Stomach (tissue), 9 donors: ENCODE results near the gene DCST2. TPM values are rescaled to one million over a fixed set of nuclear protein-coding genes. Genes with fewer than 3 reads are reported as not detected.

Source experiments
- DNase-seq, 2 donors: peaks; one replicate each; pipeline versions ENCODE4 v3.0.0 to v3.0.0-alpha.2; 2013 to 2019
- H3K27ac ChIP-seq, 5 donors: fragments of 200-600 bp in 4 of 5; sonication (generic) in 4 of 5; one replicate each; pipeline ENCODE4 v1.5.1; 2013 to 2019; ENCODE audit warnings: mild to moderate bottlenecking in 1 of 5, moderate library complexity in 1 of 5
- H3K27me3 ChIP-seq, 3 donors: fragments of 200-600 bp; sonication (generic); one replicate each; pipeline ENCODE4 v1.5.1; 2017 to 2019; ENCODE audit warnings: mixed run types in 1 of 3
- H3K36me3 ChIP-seq, 4 donors: fragments of 200-600 bp; sonication (generic); 1 replicate in 3 of 4; 2 replicates in 1 of 4; pipeline ENCODE4 v1.5.1; 2016 to 2019
- H3K4me1 ChIP-seq, 4 donors: fragments of 200-600 bp; sonication (generic); one replicate each; pipeline ENCODE4 v1.5.1; 2016 to 2019
- H3K4me3 ChIP-seq, 4 donors: fragments of 200-600 bp; sonication (generic) in 3 of 4; one replicate each; pipeline ENCODE4 v1.5.1; 2016 to 2019; ENCODE audit warnings: mild to moderate bottlenecking in 1 of 4
- H3K9me3 ChIP-seq, 4 donors: fragments of 200-600 bp; sonication (generic); one replicate each; pipeline ENCODE4 v1.5.1; 2016 to 2019
- EP300 ChIP-seq: sonication (generic); formaldehyde crosslinking; IDR thresholded peaks from one replicate; pipeline ENCODE4 v1.6.1; 2017; ENCODE audit warnings: antibody characterized with exemption
- POLR2A ChIP-seq, 4 donors: fragments of 450-650 bp; IDR thresholded peaks; one replicate each; pipeline ENCODE4 v1.6.1; 2016; ENCODE audit warnings: antibody characterized with exemption in 4 of 4, control low read depth in 2 of 4, mild to moderate bottlenecking in 1 of 4, moderate library complexity in 1 of 4
- POLR2AphosphoS5 ChIP-seq, 3 donors: sonication (generic); formaldehyde crosslinking; IDR thresholded peaks; one replicate each; pipeline ENCODE4 v1.6.1; 2016; ENCODE audit warnings: antibody characterized with exemption in 3 of 3
- WGBS, 5 donors: extraction: QIAGEN DNeasy Blood & Tissue Kit in 3 of 5; methylation state at CpG; one replicate each; pipeline versions ENCODE4 v1.1.5 to v1.1.7; 2013 to 2018; 5-methylcytosine and 5-hydroxymethylcytosine counted together
- intact Hi-C: fragments of 100-400 bp; cut with DNase I; formaldehyde crosslinking; loops from one replicate; pipeline ENCODE4 v1.15.1; 2023; ENCODE audit warnings: low total_unique reads
- polyA plus RNA-seq, 3 donors: library from polyadenylated mRNA; stranded (reverse); fragments of 200-250 nt; gene quantifications; one replicate each; pipeline ENCODE4 v1.2.3, GENCODE V29; 2013
- total RNA-seq, 5 donors: library from RNA; depleted of rRNA; stranded (reverse); fragments of >200 nt; gene quantifications; one replicate each; pipeline versions ENCODE4 v1.1.0 to v1.2.3, GENCODE V29; 2014 to 2016
- TF ChIP-seq, protein P1 (sequence below), 7 experiments: fragments of 450-650 bp in 4 of 7; fragments of 200-600 bp in 3 of 7; sonication (generic) in 3 of 7; IDR thresholded peaks; one replicate each; pipeline ENCODE4 v1.5.1; 2016 to 2019; ENCODE audit warnings: antibody characterized with exemption in 7 of 7, control low read depth in 2 of 7, mild to moderate bottlenecking in 1 of 7
- donor health status: healthy with polysubstance abuse.
- donor health status: Bipolar disorder and iron deficiency.
- donor health status: healthy.

DCST2 gene
- total and polyA plus RNA-seq, 8 donors, result 1.6 to 158 (median 6.4) TPM; not detected in 4

DNA sequence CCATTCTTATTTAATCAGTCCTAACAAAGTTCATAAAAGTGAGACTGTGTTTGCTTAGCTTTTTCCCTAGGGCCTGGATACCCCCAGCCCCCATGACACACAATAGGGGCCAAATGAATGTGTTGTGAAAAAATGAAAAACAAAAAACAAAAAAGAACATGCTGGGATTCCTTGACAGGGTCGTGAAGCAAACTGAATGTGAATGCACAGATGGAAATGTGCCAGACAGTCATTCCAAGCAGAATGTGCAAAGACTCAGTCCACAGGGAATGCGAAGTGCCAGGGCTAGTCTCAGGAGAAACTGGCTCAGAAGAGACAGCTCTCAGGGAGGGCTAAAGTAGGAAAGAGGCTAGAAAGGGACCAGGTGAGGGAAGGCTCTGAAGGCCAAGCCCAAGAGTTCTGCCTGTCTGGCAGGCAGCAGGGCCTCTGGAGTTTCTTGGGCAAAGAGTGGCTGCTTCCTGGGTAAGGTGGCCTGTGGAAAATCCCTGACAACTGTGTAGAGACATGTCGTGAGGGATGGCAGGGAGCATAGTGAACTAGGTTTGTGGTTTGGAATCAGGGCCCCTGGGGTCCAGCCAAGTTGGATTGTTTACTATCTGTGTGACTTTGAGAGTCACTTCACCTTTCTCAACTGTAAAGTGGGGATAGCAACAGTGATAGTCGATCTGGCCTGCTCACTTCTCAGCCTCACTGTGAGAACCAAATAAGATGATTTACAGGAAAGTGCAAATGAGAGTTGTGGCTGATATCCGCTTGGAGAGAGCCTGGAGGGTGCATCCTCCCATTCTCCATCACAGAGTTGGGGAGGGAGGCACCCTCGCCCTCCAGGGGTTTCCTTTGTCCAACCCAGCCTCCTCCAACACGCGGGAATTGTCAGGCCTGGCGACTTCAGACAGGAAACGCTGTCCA, 16.3 kb upstream of the DCST2 start:
- peaks cover 37 to 52% (median 50%) of the 10 kb centered on the region in 4 donors for H3K4me1 ChIP-seq

DNA sequence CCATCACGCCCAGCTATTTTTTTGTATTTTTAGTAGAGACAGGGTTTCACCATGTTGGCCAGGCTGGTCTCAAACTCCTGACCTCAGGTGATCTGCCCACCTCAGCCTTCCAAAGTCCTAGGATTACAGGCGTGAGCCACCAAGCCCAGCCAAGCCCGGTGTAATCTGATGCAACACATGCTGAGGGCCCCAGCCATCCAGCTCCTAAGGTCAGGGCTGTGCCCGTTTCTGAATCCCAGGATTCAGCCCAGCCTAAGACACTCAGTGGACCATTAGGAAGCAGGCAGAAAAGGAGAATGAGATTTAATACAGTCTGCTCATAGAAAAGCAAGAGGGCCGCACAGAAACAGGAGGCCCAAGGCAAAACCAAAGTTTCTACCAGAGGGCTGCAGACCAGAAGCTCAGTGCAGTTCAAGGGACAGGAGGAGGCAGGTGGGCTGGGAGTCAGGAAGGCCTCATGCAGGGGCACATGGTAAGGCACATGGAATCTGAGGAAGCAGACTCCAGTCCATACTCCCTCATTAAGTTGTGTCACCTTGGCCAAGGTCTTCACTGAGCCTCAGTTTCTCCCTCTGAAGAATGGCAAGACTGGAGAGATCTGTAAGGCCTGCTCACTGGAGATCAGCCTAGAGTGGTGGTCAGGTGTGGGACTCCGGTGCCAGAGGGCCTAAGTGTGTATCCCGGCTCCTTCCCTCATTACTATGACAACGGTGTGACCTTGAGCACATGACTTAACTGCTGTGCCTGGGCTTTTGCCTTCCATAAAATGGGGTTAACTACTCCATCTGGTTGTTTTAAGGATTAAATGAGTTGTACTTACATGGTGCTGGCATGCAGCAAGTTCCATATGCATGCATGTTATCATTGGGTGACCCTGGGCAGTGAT, 15.1 kb upstream of the DCST2 start:
- H3K4me3 ChIP-seq, result no peak overlapping the region
- H3K27ac ChIP-seq, result peak overlapping the region in 1 of 5 donors; percentile 93

More for the DNA sequence above, 16.3 kb upstream of the DCST2 start:
- H3K36me3 ChIP-seq, result peaks cover 7 to 17% (median 15%) of the 10 kb centered on the region in 4 donors
- WGBS, 5 donors, result 9 to 21% (median 13%) methylated on average over 10 of the region's 10 CpGs
- peak overlapping the region; percentile 92 to 97 (median 95) for H3K27ac ChIP-seq
- peak in 1 of 2 donors; percentile 44 for DNase-seq
- intact Hi-C loops, result no loop called here
- no peaks in the 10 kb centered on the region for H3K27me3 ChIP-seq
- no peaks in the 10 kb centered on the region for H3K9me3 ChIP-seq
- TF ChIP-seq POLR2AphosphoS5 (IDR thresholded peaks at IDR 0.05), result no peak
- no peak for TF ChIP-seq EP300
- no peak for TF ChIP-seq POLR2A (IDR thresholded peaks at IDR 0.05)
- TF ChIP-seq, protein P1, sequence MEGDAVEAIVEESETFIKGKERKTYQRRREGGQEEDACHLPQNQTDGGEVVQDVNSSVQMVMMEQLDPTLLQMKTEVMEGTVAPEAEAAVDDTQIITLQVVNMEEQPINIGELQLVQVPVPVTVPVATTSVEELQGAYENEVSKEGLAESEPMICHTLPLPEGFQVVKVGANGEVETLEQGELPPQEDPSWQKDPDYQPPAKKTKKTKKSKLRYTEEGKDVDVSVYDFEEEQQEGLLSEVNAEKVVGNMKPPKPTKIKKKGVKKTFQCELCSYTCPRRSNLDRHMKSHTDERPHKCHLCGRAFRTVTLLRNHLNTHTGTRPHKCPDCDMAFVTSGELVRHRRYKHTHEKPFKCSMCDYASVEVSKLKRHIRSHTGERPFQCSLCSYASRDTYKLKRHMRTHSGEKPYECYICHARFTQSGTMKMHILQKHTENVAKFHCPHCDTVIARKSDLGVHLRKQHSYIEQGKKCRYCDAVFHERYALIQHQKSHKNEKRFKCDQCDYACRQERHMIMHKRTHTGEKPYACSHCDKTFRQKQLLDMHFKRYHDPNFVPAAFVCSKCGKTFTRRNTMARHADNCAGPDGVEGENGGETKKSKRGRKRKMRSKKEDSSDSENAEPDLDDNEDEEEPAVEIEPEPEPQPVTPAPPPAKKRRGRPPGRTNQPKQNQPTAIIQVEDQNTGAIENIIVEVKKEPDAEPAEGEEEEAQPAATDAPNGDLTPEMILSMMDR (IDR thresholded peaks at IDR 0.05), result no peak
- H3K4me3 ChIP-seq, result peak overlapping the region; percentile 73 to 89 (median 78)

DNA sequence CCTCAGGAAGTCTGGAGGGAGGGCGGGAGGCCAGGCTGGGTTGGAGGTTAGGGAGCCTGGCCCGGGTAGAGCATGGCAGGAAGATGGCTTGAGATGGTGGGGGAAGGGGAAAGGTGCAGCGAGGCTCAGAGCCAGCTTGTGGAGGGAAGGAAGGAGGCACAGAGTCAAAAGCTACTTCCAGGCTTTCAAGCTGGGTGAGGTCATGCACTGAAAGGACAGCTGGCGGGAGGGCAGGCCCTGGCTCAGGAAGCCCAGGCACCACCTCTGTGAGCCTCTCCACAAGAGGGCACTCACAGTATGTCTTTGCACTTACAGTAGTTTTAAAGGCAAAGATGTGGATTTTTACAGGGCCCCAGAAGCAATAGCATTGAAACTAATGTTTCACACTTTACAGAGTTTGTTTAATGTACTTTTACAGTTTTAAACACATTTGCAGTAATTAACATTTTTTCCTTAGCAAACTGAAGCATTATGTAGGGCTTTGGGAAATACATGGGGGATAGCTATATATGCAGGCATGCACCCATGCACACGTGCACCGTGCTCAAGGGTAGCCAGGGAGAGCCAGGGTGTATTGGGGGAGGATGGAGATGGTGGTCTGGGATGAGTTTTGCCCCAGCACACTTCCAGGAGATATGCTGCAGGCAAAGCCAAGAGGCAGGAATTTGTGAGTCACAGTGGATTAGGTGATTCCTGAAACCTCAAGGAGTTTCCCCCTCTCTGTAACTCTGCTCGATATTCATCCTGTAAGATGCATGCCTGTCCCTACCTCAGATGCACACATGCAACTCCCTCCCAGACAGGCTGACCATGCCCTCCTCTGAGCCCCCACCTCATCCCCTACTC, 11.5 kb upstream of the DCST2 start:
- Histone ChIP-seq H3K27me3 (no peaks in the 10 kb centered on the region), H3K4me1 (peaks cover 20 to 44% (median 38%) of the 10 kb centered on the region in 4 donors), H3K4me3 (no peak overlapping the region), H3K9me3 (no peaks in the 10 kb centered on the region), H3K36me3 (no peaks in the 10 kb centered on the region), H3K27ac (peak overlapping the region; percentile 33 to 81 (median 54))
- peak; percentile 88 to 91 for DNase-seq
- intact Hi-C loops, result no loop called here
- TF ChIP-seq POLR2AphosphoS5 (IDR thresholded peaks at IDR 0.05) (peak in 2 of 3 donors; percentile 18 to 75), EP300 (no peak), POLR2A (IDR thresholded peaks at IDR 0.05) (no peak)
- TF ChIP-seq, protein P1 (IDR thresholded peaks at IDR 0.05), result peak in 5 of 7 experiments; percentile 56 to 82 (median 74)
- 38 to 52% (median 47%) methylated on average over 7 of the region's 7 CpGs for WGBS, 5 donors

More for the DNA sequence above, 15.1 kb upstream of the DCST2 start:
- Histone ChIP-seq H3K4me1 (peaks cover 45 to 62% (median 62%) of the 10 kb centered on the region in 4 donors), H3K9me3 (no peaks in the 10 kb centered on the region), H3K36me3 (peaks cover 0 to 5% (median 2%) of the 10 kb centered on the region in 4 donors), H3K27me3 (no peaks in the 10 kb centered on the region)
- TF ChIP-seq POLR2A (IDR thresholded peaks at IDR 0.05) (no peak), EP300 (no peak), POLR2AphosphoS5 (IDR thresholded peaks at IDR 0.05) (no peak)
- TF ChIP-seq, protein P1 (IDR thresholded peaks at IDR 0.05), result no peak
- intact Hi-C loops, result no loop called here
- WGBS, 5 donors, result 78 to 88% (median 81%) methylated on average over 8 of the region's 8 CpGs
- DNase-seq, result no peak
